HPDE6-E6E7 (cell line): ENCODE results near the gene PRKCH.

Experiments
- DNase-seq: peaks from one replicate; pipeline ENCODE4 v3.0.0; 2011; ENCODE audit warnings: missing footprints; ENCODE audit errors: extremely low spot score

The PRKCH gene

DNA sequence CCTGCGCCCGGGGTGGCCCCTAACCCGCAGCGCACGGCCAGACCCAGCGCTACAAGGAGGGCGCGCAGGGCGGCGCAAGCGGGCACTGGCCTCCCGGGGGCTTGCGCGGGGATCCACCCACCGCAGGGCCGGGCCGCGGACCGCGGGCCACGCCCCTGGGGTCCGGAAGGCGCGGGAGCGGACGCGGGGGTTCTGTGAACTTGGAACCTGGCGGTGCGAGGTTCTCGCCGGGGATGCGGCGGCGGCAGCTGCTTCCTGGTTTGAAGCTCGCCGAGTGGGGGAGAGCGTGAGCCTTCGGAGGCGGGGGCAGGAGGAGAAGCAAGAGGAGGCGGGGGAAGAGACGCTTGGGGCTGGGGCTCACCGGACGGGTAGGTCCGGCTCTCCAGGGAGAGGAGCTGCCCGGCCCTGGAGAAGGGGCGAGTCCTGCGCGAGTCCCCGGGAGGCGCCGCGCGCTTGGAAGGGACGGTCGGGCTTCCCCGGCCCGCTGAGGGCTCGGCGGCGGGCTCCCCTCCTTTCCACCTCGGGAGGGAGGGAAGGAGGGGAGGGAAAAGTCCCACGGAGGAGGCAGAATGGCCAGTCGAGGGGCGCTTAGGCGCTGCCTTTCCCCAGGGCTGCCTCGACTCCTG, at the start of gene PRKCH:
Gene PRKCH (plus strand): TSS at position 195 of the 626 bp plus-strand sequence. CDS start 523 bp downstream, outside the sequence.
- DNase-seq, result peak; percentile 85

DNA sequence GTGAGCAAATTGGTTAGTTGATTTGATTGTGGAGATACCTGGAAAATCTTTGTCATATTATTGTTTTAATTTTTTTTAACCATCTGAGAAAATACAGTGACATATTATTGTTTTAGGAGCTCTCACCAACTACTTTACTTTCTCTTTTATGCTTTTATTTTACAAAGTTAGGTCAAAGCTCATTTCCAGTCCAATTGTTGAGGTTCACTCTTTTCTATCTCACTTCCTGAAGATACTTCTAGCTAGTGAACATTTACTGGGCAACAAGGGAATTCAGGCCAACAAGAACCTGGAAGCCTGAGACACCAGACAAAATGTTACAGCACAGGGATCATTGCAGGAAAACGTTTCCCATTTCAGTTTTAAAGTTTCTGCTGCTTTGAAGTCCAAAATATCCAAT, 44.1 kb upstream of the PRKCH start:
- no peak for DNase-seq

DNA sequence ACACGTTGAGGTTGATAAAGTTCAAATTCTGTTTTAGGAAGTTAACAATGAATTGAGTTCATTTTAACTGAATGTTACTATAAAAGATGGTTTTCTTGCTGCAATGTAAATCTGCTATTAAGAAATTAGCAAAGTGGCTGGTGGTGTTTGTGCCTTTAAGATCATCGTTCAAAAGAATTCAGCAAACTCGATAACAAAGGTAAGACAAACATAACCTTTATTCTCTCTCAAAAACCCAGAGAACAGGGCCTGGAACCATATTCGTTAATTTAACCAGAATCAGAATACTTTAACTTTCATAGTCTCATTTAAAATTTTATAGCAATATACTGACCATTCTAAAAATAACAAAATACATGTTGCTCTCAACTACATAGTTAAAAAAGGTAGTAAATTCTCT, 43.6 kb upstream of the PRKCH start:
- no peak for DNase-seq

DNA sequence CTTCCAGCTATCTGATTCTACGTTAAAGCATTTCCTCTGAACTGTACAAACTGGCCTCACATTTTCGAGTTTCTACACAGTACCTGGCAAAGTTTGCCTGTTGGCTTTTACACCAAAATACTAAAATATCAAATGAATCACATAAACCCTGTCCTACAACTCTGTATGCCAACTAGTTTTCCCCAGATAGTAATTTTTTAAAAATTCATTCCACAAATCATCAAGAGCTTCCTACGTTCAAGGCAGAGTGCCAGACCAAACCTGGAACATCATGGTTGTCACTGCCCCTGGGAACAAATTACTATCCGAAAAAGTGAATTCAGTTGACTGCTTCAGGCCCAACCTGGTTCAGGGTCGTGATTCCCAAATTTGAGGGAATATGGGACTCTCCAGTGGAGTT, 42.3 kb upstream of the PRKCH start:
- no peak for DNase-seq

DNA sequence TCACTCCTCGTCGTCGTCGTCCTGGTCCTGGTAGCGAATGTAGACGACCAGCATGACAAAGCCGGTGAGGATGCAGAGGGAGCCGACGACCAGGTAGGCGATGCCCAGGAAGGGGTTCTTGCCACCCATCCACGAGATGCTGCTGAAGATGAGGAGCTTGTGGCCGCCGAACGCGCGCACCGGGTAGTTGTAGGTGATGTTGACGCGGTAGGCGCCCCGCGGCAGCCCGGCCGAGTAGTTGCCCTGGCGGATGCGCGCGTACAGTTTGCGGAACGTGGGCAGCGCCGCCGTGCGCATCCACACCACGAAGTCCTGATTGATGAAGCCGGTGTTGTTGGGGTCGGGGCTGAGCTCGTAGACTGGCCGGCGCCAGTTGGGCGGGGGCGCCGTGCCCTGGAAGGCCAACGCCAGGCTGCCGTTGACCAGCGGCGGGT, 41.3 kb upstream of the PRKCH start:
- DNase-seq, result peak; percentile 31

DNA sequence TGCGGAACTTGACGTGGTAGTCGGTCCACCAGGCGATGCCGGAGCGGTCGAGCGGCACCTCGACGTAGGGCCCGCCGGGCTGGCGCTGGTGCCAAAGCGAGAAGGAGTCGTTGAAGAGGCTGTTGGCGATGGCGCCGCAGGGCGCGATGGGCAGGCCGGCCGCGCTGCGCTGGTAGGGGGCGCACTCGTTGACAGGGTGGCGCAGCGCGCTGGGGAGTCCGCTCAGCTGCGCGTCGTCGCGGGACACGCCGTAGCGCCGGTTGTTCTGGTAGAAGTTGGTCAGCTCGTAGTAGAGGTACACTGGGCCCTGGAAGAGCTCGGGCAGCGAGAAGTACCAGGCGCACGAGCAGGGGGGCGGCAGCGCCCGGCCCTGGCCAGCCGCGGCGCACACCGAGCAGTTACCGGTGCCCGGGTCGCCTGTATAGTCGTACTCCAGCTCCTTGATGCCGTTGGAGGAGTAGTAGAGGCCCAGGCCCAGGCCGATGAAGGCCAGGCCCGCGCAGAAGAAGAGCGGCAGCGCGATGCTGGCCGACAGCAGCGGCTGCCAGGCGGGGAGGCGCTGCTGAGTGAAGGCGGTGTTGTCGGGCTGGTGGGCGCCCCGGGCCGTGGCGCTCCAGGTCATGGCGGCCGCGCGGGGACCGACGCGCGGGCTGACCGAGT, 40.7 kb upstream of the PRKCH start:
- DNase-seq, result peak; percentile 52

DNA sequence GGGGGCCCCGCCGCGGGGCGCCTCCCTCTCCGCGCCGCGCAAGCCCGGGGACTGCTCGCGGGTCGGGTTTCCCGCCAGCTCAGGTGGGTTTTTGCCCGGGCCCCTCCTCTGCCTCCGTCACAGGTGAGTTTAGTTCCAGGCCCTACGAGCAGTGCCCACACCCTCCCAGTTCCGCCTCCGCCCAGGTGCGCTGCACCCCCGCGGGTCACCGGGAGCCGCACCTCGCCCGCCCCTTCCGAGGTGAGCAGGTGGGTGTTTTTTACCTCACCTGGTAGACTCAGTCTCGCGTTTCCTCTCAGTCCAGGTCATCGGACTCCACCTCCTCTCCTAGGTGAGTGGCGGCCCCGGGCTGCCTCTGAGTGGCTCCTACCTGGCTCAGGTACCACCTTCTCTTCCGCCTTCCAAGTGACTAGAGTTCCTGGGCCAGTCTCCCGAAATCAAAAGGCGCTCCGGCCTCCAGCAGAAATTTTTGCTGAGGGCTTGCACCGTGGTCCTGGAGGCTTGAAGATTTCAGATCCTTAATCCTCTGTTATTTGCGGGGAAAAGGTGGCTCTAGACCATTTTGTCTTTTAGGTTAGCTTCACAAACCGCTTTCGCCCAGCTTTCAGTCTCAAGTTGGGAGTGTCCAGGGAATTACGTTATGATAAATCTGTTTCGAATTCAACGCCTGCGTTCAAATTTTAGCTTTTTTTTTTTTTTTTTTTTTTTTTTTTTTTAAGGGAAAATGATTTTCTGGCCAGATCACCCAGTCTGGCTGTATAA, 40.0 kb upstream of the PRKCH start, which contains the start of gene TMEM30B:
Gene TMEM30B (minus strand): TSS at position 153 of the 762 bp plus-strand sequence. CDS start 191 bp downstream, outside the sequence.
- peak; percentile 97 for DNase-seq

DNA sequence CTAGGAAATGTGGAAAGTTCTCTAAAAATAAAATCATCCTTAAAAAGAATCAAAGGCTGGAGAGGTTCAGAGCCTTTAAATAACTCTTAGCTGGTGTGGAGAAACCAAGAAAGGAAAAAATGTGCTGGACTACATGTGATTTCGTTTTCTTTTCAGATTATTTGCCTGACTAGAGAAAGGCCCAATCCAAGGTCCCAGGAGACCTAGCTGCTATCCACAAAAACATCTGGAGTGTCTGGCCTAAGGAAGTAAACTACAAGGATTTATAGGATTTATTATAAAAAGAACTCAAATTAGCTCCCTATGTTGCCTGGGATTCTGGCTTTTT, 39.5 kb upstream of the PRKCH start:
- DNase-seq, result no peak

DNA sequence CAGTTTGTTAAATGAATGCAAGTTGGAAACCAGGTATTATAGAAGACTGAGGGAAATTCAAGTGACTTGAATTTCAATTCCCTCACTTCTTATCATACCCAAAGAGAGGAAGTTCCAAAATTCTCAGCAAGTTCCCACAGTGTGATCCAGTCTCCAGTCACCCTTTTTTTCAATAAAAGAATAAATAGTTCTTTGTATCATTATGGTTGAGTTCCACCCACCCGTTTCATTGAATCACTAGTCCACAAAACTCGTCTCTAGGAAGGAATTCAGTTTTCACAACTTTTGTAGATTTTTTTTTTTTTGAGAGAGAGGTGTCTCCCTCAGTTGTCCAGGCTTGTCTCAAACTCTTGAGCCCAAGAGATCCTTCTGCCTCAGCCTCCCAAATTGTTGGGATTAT, 38.6 kb upstream of the PRKCH start:
- DNase-seq, result no peak

DNA sequence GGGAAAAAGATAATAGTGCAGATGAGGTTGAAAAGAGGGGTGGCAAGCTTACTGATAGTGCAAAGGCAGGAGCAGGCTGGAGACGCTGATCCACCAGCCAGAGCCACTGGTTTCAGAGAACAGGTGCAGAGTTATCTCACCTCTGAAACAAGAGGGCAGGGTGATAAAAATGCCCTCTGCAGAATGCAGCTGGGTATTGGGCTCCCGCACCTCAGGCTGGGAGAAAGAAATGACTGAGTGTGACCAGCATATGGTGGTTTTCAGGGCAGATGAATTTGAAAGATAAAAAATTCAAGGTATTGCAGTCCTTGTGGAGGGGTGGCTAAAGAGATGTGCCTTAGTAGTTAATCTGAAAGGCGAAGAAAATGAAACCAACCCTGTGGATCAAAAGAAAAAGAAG, 37.4 kb upstream of the PRKCH start:
- no peak for DNase-seq

DNA sequence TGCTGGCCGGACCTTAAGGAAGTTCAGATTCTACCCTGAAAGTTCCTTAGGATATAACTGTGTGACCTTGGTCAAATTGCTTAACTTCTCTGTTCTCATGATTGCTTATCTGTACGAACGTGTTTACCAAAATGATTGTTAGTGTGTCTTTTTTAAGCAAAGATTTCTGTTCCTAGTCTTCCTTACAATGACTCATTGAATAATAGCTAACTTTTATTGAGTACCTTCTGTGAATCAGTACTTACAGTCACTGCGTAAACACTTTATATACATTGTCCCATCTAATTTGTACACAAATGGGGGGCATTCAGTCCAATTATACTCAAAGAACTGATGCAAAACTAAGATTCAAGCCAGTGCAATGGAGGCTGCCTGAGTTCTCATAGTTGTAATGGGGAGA, 36.0 kb upstream of the PRKCH start:
- no peak for DNase-seq

DNA sequence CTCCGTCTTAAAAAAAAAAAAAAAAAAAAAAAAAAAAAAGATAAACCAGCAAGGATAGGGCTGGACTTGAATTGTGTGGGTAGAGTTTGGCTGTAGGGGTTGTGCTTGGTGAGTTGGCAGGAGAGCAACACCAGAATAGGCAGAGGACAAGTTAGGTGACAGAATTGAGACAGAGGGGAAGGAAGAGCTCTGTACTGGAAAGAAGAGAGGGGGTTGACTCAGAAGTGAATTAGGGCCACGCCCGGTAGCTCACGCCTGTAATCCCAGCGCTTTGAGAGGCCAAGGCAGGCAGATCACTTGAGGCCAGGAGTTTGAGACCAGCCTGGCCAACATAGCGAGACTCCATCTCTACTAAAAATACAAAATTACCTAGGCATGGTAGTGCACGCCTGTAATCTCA, 34.2 kb upstream of the PRKCH start:
- no peak for DNase-seq

DNA sequence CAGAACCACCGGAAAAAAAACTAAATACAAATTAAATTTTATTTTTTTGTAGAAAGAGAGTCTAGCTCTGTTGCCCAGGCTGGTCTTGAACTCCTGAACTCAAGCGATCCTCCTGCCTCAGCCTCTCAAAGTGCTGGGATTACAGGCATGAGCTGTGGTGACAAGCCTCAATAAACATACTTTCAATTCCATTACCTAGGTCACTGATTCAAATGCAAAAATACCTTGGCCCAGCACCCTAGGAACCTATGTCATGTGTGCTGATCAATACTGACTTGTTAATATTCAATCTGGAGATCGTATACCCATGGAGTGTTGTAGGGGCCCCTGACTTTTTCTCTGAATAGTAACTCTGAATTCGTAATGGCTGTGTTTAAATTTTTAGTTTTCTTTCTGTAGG, 33.2 kb upstream of the PRKCH start:
- no peak for DNase-seq

DNA sequence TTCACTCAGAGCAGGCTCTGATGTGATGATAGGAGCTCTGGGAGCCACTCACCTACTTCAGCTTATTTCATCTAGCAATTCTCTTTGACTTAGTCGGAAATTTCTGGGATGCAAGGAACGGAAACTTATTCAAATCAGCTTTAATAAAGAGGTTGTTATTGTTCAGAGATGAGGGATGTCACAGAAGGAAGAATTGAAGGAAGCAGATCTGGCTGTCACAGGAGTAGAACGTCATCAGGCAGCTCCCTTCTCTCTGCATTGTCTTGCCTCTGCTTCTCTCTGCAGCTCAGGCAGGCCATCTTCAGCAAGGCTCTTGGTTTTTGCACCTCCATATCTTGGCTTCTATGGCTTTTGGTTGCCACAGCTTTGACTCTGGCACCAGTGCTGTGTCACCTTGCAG, 32.7 kb upstream of the PRKCH start:
- DNase-seq, result no peak

DNA sequence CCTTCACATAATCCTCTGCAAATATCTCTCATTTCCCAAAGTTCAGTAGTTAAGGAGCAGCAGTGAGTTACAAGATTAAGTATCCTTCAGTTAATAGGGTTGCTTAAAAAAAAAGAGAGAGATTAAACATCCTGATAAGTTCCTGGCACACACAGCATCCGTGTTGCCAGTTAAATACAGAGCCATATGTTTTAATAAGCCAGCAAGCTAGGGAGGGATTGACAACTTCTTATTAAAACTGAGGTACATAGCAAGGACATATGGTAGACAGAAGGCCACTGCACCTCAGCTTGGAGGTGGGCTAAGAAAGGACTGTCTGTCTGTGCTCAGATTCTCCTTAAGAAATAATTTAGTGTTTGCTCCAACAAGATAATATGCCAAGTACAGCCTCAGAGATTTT, 30.7 kb upstream of the PRKCH start:
- DNase-seq, result no peak

DNA sequence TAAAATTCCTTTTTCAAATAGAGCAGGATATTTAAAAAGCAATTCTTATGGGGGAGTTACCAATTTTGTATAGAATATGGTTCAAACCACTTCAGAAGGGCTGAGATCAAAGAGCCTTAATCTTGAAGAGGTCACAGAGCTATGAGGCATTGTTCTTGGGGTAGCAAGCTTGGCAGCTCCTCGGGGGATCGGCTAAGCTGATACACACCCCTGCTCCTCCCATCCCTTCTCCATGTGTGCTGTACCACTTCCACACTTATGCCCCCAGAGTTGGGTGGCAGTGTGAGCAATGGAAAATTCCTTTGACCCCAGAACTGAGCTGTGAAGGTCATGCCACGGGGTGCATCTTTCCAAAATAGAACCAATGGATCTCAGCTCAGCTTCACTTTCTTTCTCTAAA, 25.2 kb upstream of the PRKCH start:
- DNase-seq, result no peak

DNA sequence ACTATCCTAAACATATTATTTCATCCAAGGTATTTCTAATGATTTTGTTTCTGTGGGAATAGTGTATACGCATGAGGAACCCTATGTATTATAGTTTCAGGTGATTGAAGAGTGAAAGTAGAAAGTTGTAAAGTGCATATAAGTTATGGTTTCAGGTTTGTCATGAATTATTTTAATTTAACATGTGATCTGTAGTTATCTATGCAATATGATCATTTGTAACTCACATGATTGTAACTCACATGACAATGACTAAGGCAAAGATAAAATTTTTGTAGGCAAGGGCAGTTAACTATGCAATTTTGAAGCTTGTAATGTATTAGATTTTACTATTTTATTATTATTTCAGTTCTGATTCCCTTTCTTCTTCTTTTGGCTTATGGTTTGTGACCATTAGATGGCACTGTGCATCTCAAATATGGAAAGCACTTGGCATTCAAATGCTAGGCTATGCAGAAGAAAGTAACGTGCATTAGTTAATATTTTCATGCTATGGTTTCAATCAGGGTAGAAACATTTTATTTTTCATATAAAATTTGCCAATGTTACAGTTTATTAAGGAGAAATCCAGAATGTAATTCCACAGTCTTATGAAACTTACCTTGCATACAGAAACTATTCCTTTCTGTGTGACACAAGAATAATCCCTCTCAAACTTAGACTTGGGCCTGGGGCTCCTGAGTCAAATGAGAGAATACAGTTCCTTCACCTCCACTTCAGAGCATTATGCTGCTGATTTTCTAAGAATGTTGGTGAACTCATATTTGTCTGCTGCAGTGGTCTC, 24.5 kb upstream of the PRKCH start:
- DNase-seq, result peak; percentile 29

DNA sequence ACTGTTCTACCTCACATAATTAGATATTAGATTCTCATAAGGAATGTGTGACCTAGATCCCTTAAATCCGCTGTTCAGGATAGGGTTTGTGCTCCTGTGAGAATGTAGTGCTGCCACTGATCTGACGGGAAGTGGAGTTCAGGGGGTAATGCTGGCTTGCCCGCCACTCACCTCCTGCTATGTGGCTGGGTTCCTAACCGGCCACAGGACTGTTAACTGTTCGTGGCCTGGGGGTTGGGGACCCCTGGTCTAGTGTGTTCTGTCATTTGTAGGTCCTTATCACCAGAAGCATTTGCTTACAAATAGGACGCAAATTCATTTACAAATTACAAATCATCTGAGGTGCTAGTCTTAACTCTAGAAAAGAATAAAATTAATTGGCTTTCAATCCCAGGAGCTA, 23.8 kb upstream of the PRKCH start:
- no peak for DNase-seq

DNA sequence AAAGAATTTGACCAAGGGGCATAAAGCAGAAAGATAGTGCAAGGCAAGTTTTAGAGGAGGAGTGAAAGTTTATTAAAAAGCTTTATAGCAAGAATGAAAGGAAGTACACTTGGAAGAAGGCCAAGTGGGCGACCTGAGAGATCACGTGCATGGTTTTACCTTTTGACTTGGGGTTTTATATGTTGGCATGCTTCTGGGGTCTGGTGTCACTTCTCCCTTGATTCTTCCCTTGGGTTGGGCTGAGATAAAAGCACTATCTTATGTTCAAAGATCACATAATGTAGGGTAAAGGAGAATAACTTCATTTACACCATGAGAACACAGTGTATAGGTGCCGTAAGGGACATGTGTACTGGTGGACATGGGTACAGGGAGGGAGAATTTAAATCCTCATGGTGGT, 22.6 kb upstream of the PRKCH start:
- no peak for DNase-seq

DNA sequence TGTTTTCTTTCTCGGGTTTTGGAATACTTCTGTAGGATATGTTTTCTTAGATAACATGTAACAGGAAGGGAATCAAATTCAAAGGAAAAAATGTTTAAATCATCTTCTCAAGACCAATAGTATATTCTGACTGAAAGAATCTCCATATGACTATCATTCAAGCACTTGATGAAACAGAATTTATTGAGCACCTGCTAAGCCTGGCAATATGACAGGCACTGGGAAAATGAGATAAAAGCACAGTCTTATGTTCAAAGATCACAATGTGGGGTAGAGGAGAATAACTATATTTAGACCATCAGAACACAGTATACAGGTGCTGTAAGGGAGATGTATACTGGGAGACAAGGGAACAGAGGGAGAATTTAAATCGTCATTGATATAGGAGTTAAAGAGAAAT, 21.2 kb upstream of the PRKCH start:
- DNase-seq, result no peak

DNA sequence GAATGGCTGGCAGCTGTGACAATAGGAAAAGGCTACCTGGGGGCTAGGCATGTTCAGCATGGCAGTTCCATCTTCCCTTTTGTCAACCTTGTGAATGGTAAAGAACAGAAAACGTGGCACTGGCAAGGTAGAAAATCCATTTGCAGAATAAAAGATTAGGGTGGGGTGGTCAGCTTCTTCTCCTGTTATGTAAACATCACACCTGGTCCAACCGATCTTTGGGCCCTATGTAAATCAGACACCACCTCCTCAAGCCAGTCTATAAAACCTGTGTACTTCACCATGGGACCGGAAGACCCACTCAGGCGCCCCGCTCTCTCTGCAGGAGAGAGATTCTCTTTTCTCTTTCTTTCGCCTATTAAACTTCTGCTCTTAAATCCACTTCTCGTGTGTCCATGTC, 20.6 kb upstream of the PRKCH start:
- no peak for DNase-seq

DNA sequence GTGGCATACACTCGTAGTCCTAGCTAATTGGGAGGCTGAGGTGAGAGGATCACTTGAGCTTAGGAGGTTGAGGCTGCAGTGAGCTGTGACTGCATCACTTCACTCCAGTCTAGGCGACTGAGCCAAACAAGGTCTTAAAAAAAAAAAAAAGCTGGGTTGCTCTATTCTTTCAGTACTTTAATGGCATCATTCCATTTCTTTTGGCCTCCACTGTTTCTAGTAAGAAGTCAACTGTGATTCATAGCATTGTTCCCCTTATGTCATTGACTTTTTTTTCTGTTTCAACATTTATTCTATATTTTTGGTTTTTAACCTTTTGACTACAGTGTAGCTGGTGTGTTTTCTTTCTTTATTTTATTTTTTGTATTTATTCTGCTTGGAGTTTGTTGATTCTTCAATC, 16.7 kb upstream of the PRKCH start:
- DNase-seq, result no peak
